ENCODE results near the gene SIPA1L3.

- no peak for TF ChIP-seq POLR2A (IDR thresholded peaks at IDR 0.05)
- TF ChIP-seq, protein P1, sequence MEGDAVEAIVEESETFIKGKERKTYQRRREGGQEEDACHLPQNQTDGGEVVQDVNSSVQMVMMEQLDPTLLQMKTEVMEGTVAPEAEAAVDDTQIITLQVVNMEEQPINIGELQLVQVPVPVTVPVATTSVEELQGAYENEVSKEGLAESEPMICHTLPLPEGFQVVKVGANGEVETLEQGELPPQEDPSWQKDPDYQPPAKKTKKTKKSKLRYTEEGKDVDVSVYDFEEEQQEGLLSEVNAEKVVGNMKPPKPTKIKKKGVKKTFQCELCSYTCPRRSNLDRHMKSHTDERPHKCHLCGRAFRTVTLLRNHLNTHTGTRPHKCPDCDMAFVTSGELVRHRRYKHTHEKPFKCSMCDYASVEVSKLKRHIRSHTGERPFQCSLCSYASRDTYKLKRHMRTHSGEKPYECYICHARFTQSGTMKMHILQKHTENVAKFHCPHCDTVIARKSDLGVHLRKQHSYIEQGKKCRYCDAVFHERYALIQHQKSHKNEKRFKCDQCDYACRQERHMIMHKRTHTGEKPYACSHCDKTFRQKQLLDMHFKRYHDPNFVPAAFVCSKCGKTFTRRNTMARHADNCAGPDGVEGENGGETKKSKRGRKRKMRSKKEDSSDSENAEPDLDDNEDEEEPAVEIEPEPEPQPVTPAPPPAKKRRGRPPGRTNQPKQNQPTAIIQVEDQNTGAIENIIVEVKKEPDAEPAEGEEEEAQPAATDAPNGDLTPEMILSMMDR (IDR thresholded peaks at IDR 0.05) = no peak
Measured at GRCh38 chr19:38204728-38205127, 297.7 kb downstream of the SIPA1L3 start.

Data from breast epithelium (tissue), 3 donors.